NCI-H146 (cell line): ENCODE measurements around the gene TAF13.
A peak's percentile ranks its signal among the peaks of the same experiment; 100 is the strongest.
"Not testable (repeated sequence)": the region's sequence is repeated elsewhere in the genome, so short reads cannot be mapped to it uniquely, and the experiment has no call there.

Experiments used
- DNase-seq: peaks from one replicate; lab custom pipeline; 2025; lab: John Stamatoyannopoulos, UW

TAF13 gene

DNA sequence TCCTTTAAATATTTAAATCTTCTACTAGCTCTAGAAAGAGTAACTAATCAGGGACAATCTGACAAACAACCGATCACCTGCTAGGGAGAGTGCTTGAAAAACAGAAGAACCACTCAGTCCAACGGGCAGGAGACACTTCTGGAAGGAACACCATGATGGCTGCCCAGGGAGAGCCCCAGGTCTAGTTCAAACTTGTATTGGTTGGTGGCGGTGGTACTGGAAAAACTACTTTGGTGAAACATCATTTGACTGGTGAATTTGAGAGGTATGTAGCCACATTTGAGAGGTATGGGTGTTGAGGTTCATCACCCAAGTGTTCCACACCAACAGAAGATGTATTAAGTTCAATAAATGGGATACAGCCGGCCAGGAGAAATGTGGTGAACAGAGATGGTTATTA is 29.1 kb downstream of the TAF13 start:
- DNase-seq: no peak

DNA sequence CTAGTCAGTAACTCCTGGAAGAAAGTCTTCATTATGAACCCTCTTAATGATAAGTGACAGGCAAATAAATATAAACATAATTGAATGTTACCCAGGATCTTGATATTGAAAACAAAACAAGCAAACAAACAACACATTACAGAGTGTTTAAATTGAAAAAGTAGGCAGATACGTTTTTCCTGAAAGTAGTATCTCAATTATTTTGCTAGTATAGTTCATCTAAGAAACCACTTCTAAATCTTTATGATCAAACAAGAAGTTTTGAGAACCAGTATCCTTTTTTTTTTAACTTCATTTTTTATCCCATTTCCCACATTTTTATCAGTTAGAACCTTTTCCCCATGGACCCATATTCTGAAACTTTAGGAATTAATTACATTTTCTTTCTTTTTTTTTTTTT is 30.2 kb downstream of the TAF13 start:
- DNase-seq: no peak

DNA sequence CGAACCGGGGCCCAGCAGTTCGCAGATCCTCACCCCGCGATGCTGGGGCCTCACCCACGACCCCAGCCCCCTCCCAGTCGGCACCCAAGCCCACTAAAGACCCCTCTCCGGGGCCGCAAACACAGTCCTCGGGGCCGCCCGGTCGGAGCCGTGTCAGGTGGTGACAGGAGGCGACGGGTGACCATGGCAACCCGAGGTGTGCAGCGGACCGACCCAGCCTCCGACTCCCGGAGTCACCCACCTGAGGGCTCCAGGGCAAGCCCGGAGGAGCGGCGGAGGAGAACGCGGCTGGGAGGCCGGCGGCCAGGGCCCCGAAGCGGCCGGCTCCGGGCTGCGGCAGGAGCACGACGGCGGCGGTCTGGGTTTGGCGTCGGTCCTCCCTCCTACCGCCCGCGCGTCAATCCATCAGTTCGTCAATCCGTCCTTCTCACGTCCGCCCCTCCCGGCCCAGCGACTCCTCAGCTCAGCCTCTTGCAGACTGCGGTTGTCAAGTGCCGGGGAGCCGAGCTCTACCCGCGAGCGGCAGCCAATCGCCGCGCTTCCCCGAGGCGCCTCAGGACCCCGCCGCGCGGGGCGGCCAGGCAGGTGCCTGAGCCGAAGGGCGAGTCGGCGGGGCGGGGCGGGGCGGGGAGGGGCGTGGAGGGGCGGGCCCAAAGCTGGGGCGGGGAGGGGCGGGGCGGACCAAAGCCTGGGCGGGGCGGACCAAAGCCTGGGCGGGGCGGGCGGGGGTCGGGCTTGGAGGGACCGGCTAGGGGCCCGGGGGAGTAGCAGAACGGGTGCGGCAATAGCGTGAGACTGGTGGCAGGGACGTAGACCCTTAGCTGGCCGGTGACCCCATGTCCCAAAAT is 34.0 kb downstream of the TAF13 start, which contains the start of gene WDR47:
Gene WDR47, minus strand, starts transcription at position 482 of the 848 bp plus-strand sequence. CDS start 18,590 bp downstream, outside the sequence.
- DNase-seq: peak; percentile 96

DNA sequence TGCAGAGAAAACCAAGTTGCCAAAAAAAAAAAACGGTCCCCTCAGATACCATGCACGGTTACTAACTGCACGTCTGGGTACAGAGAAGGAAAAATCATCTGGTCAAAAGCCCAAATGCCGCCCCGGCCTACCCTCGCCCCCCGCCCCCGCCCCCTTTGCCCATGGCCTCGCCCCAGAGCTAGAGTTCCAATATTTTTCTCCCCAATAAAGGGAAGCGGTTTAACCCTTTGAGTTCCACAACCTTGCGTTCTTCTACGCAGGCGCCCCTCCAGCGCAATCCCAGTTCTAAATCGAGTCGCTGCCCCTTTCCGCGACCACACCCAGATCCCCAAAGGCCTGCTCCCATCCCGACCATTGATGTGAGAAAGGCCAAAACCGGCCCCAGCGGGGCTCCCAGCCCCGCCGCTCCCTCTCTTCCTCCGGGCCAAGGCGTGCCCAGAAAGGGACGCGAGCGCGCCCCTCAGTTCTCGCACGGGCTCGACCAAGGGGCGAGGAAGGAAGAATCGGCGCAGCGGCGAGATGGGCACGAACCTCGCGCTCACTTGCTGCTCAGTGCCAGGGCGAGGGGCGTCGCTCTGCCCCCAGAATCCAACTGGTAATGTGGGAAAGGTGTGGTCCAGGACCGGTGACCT is 34.7 kb downstream of the TAF13 start:
- DNase-seq: peak; percentile 64

DNA sequence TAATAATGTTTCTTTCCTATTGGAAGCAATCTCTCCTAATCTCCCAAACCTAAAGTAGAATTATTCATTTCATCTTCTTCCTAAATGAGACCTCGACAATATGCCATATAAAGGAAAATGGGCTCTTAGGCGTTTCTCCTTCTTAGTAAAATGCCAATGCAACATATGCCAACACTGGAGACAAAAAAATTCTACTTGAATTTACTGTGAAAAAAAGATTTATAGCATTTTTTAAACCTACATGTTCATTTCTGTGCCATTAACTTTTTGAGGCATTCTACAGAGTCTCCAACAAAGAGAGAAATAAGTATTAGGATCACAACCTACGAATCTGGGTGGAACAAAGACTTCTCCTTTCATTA is 35.2 kb downstream of the TAF13 start:
- no peak for DNase-seq

DNA sequence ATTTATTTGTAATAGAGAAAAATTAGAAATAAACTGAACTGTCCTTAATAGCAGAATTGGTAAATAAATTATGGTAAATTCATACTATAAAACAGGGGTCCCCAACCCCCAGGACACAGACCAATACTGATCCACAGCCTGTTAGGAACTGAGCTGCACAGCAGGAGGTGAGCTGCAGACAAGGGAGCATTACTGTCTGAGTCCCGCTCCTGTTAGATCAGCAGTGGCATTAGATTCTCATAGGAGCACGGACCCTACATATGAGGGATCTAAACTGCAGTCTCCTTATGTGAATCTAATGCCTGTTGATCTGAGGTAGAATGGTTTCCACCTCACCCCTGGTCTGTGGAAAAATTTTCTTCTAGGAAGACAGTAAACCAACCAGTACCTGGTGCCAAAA is 41.4 kb downstream of the TAF13 start:
- DNase-seq: no peak

DNA sequence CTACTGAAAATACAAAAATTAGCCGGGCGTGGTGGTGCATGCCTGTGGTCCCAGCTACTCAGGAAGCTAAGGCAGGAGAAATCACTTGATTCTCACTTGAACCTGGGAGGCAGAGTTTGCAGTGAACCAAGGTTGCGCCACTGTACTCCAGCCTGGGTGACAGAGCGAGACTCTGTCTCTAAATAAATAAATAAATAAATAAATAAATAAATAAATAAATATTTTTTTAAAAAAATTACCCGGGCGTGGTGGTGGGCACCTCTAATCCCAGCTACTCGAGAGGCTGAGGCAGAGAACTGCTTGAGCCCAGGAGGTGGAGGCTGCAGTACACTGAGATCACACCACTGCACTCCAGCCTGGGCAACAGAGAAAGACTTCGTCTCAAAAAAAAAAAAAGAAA is 46.3 kb downstream of the TAF13 start:
- DNase-seq: not testable (repeated sequence)

DNA sequence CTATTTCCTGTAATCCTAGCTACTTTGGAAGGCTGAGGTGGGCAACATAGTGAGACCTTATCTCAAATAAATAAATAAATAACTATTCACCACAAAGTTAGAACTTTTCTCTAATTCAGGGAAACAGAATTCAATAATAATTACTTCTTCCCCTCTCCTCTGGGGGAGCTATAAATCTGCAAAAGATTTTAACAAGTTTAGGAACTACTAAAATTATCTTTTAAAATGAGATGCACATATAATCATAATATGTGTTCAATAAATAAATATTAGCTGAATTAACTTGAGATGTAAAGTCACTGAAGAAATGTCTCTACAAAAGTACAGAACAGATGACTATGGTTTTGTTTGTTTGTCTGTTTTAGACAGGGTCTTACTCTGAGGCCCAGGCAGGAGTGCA is 48.0 kb downstream of the TAF13 start:
- no peak for DNase-seq

DNA sequence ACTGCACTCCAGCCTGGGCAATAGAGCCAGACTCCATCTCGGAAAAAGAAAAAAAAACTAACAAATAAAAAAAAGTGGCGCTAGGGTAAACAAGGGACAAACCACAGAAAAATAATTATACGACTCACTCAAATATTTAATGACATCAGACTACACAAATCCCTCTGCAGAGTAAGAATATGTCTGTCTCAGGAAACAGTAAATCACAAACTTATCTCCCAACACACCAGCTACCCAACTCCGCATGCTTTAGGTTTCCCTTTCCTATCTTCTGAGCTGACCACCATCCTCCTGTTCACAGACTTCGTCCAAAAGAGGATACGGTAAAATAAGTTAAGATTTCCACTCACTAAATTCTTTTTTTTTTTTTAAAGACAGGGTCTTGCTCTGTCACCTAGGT is 50.1 kb downstream of the TAF13 start:
- no peak for DNase-seq

DNA sequence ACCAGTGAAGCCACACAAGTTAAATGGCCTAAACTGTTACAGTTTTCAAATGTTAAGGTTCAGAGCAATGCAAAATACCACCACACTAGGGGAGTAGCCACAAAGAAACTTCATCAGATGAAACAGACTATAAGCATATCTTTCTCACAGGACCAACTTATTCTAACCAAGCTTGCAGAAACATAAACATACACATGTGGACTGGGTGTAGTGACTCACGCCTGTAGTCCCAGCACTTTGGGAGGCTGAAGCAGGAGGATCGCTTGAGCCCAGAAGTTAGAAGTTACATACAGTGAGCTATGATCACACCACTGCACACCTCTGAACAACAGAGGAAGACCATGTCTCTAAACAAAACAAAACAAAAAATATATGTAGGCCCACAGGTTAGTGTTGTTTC is 51.2 kb downstream of the TAF13 start:
- DNase-seq: no peak

DNA sequence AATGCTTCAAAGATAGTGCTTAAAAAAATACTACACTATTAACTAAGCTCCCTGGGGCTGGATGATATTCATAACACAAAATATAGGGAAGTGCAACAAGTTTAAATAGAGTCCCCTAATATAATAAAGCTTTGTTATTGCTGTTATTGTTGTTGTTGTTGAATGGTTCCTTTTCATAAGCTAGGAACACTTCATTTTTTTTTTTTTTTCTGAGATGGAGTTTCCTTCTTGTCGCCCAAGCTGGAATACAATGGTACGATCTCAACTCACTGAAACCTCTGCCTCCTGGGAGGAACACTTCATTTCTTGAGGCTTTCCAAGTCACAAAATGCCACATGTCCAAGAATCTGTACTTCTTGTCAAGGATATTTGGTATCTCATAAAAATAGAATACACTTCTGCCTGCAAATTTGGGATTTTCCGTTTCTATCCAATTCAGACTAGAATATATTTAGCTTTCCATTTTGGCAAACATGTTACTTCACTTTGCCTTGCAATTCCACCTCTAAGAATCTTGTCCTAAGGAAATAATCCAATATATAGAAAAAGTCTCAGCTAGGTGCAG is 55.0 kb downstream of the TAF13 start:
- no peak for DNase-seq

DNA sequence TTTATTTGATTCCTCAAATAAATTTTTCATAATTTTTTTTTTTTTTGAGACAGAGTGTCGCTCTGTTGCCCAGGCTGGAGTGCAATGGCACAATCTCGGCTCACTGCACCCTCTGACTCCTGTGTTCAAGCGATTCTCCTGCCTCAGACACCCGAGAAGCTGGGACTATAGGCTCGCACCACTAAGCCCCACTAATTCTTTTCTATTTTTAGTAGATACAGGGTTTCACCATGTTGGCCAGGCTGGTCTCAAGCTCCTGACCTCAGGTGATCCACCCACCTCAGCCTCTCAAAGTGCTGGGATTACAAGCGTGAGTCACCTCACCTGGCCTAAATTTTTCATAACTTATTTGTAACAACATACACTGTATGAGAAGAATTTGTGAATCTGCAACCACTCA is 58.1 kb downstream of the TAF13 start:
- not testable (repeated sequence) for DNase-seq

DNA sequence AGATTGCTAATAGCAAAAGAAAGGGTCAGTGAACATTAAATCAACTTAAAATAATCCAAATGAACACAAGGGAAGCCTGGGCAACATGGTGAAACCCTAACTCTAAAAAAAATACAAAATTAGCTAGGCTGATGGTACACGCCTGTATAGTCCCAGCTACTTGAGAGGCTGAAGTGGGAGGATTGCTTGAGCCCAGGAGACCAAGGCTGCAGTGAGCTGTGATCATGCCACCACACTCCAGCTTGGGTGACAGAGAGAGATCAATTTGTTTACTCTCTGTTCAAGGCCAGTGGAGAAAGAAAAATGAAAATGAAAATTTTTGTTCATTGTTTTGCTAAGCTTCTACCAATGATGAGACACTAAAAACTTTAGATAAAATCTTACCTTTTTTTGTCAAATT is 58.7 kb downstream of the TAF13 start:
- no peak for DNase-seq
